Measurements from ENCODE around the gene TTC5. TPM values are rescaled to one million over a fixed set of nuclear protein-coding genes. Genes with fewer than 3 reads are reported as not detected.
A peak's percentile ranks its signal among the peaks of the same experiment; 100 is the strongest.

Gene TTC5
- total RNA-seq, 1 donor from 2014 or later: 15.1 TPM

Small RNAs within 50 kb of the gene (small RNA-seq; reads per million reads assigned to genes)
- 0.20 reads per million for gene SNORA79B
- 924 reads per million, percentile 99 among the genes with 10 or more reads in this experiment for gene SNORD126

Other genes with a start within 250 kb of the TTC5 start
- not detected in 2 replicates for gene OR4L1, start 245.9 kb downstream of the TTC5 start, total RNA-seq (ENCODE audit: low replicate concordance)
- gene OR4K17, start 195.2 kb downstream of the TTC5 start, total RNA-seq (ENCODE audit: low replicate concordance): not detected in 2 replicates
- not detected in 2 replicates for gene OR4N5, start 167.1 kb downstream of the TTC5 start, total RNA-seq (ENCODE audit: low replicate concordance)
- gene OR11G2, start 115.1 kb downstream of the TTC5 start, total RNA-seq (ENCODE audit: low replicate concordance): not detected in 2 replicates
- not detected in 2 replicates for gene OR11H6, start 82.2 kb downstream of the TTC5 start, total RNA-seq (ENCODE audit: low replicate concordance)
- not detected in 2 replicates for gene OR11H7, start 77.0 kb downstream of the TTC5 start, total RNA-seq (ENCODE audit: low replicate concordance)
- not detected in 2 replicates for gene OR11H4, start 66.7 kb downstream of the TTC5 start, total RNA-seq (ENCODE audit: low replicate concordance)
- gene CCNB1IP1, start 27.3 kb upstream of the TTC5 start, total RNA-seq (ENCODE audit: low replicate concordance): 218 and 279 TPM in 2 replicates
- gene PARP2, start 37.7 kb upstream of the TTC5 start, total RNA-seq (ENCODE audit: low replicate concordance): 33.2 and 47.2 TPM in 2 replicates
- 10.9 and 19.8 TPM in 2 replicates for gene TEP1, start 107.5 kb upstream of the TTC5 start, total RNA-seq (ENCODE audit: low replicate concordance)
- 0.22 TPM in 1 of 2 replicates, not detected in the other for gene KLHL33, start 130.2 kb upstream of the TTC5 start, total RNA-seq (ENCODE audit: low replicate concordance)
- gene OSGEP, start 148.9 kb upstream of the TTC5 start, total RNA-seq (ENCODE audit: low replicate concordance): 62.5 and 67.0 TPM in 2 replicates
- gene APEX1, start 149.3 kb upstream of the TTC5 start, total RNA-seq (ENCODE audit: low replicate concordance): 76.6 and 118 TPM in 2 replicates
- gene PIP4P1, start 155.5 kb upstream of the TTC5 start, total RNA-seq (ENCODE audit: low replicate concordance): 24.1 and 35.3 TPM in 2 replicates
- 43.6 and 50.6 TPM in 2 replicates for gene PNP, start 163.5 kb upstream of the TTC5 start, total RNA-seq (ENCODE audit: low replicate concordance)
- gene RNASE10, start 199.6 kb upstream of the TTC5 start, total RNA-seq (ENCODE audit: low replicate concordance): not detected in 2 replicates